GM23338 (cell line): Measurements from ENCODE around the gene TRIM23. TPM values are rescaled to one million over a fixed set of nuclear protein-coding genes. Genes with fewer than 3 reads are reported as not detected.

ENCODE experiments used
- ATAC-seq: fragments of 200-7000 bp; cut with Tn5 transposase; 3 replicates; pipeline ENCODE4 v1.9.1; 2020
- DNase-seq: peaks from one replicate; pipeline ENCODE4 v3.0.0-alpha.2; 2015; ENCODE audit warnings: low spot score
- H2AFZ ChIP-seq: fragments of 200-600 bp; sonication (generic); 2 replicates; pipeline ENCODE4 v1.8.0; 2016; ENCODE audit warnings: antibody characterized with exemption, mild to moderate bottlenecking, moderate library complexity
- H3F3A ChIP-seq: fragments of 200-600 bp; sonication (generic); replicated peaks from 2 replicates; pipeline ENCODE4 v1.8.0; 2017; ENCODE audit warnings: antibody characterized with exemption, mixed run types, low read depth
- H3K27ac ChIP-seq: fragments of 200-600 bp; sonication (generic); 2 replicates; pipeline ENCODE4 v1.6.1; 2016; ENCODE audit warnings: low read depth
- H3K27me3 ChIP-seq: fragments of 200-600 bp; sonication (generic); 2 replicates; pipeline ENCODE4 v1.8.0; 2016; ENCODE audit warnings: mild to moderate bottlenecking, mixed run types, moderate library complexity; ENCODE audit not compliant: insufficient read depth
- H3K36me3 ChIP-seq: fragments of 200-600 bp; sonication (generic); 2 replicates; pipeline ENCODE4 v1.8.0; 2016; ENCODE audit warnings: mild to moderate bottlenecking; ENCODE audit not compliant: insufficient read depth
- H3K4me1 ChIP-seq: fragments of 200-600 bp; sonication (generic); 2 replicates; pipeline ENCODE4 v1.8.0; 2016; ENCODE audit warnings: mild to moderate bottlenecking, moderate library complexity; ENCODE audit not compliant: insufficient read depth
- H3K4me2 ChIP-seq: fragments of 200-600 bp; sonication (generic); 2 replicates; pipeline ENCODE4 v1.7.1; 2017; ENCODE audit warnings: mixed run types
- H3K4me3 ChIP-seq: fragments of 200-600 bp; sonication (generic); 2 replicates; pipeline ENCODE4 v1.6.1; 2016; ENCODE audit warnings: mixed run types
- H3K79me2 ChIP-seq: fragments of 200-600 bp; sonication (generic); replicated peaks from 2 replicates; pipeline ENCODE4 v1.8.0; 2017; ENCODE audit warnings: mild to moderate bottlenecking; ENCODE audit not compliant: insufficient read depth
- H3K9me2 ChIP-seq: fragments of 200-600 bp; sonication (generic); 2 replicates; pipeline ENCODE4 v1.8.0; 2017; ENCODE audit not compliant: insufficient read depth
- H4K20me1 ChIP-seq: fragments of 200-600 bp; sonication (generic); replicated peaks from 2 replicates; pipeline ENCODE4 v1.8.0; 2017; ENCODE audit warnings: mild to moderate bottlenecking; ENCODE audit not compliant: insufficient read depth
- H3K27ac Mint-ChIP-seq: 2 replicates; pipeline ENCODE4 v1.8.0; 2020; ENCODE audit warnings: inconsistent platforms, mild to moderate bottlenecking, moderate library complexity, mixed read lengths
- H3K27me3 Mint-ChIP-seq: 3 replicates; pipeline ENCODE4 v1.8.0; 2022; ENCODE audit warnings: low read depth, mild to moderate bottlenecking, moderate library complexity, mixed read lengths, inconsistent platforms; ENCODE audit not compliant: insufficient read depth, poor library complexity
- H3K36me3 Mint-ChIP-seq: 3 replicates; pipeline ENCODE4 v1.8.0; 2021; ENCODE audit warnings: low read depth, mild to moderate bottlenecking, inconsistent platforms, moderate library complexity, mixed read lengths
- H3K4me1 Mint-ChIP-seq: 3 replicates; pipeline ENCODE4 v1.8.0; 2020; ENCODE audit warnings: mild to moderate bottlenecking, inconsistent platforms, mixed read lengths
- H3K4me3 Mint-ChIP-seq: 3 replicates; pipeline ENCODE4 v1.8.0; 2021; ENCODE audit warnings: moderate library complexity, mild to moderate bottlenecking, inconsistent platforms, mixed read lengths
- H3K9me3 Mint-ChIP-seq: 3 replicates; pipeline ENCODE4 v1.8.0; 2020; ENCODE audit warnings: moderate library complexity, mild to moderate bottlenecking, inconsistent platforms, mixed read lengths
- CREB1 ChIP-seq: fragments of 250-450 bp; sonication (Bioruptor Pico); IDR thresholded peaks from 2 replicates; pipeline ENCODE4 v1.5.0; 2020; ENCODE audit warnings: low read depth, mild to moderate bottlenecking, moderate library complexity
- CTCF ChIP-seq, 2 experiments: fragments of 200-600 bp in 1 of 2; sonication (generic) in 1 of 2; conservative IDR thresholded peaks; 2 replicates each; pipeline versions ENCODE4 v1.5.1 to v1.6.1; 2016 to 2017; ENCODE audit warnings: antibody characterized with exemption in 2 of 2, low read depth in 2 of 2, mild to moderate bottlenecking in 2 of 2, moderate library complexity in 1 of 2
- EZH2 ChIP-seq: fragments of 200-600 bp; sonication (generic); IDR thresholded peaks from one replicate; pipeline ENCODE4 v1.8.0; 2017; ENCODE audit warnings: antibody characterized with exemption, mild to moderate bottlenecking, low read depth; ENCODE audit not compliant: unreplicated experiment
- EZH2phosphoT487 ChIP-seq: fragments of 200-600 bp; sonication (generic); IDR thresholded peaks from one replicate; pipeline ENCODE4 v1.8.1; 2018; ENCODE audit warnings: antibody characterized with exemption; ENCODE audit not compliant: unreplicated experiment
- JUNB ChIP-seq: IDR thresholded peaks from one replicate; pipeline ENCODE4 v1.6.1; 2016; ENCODE audit warnings: antibody characterized with exemption; ENCODE audit not compliant: unreplicated experiment
- NANOG ChIP-seq: IDR thresholded peaks from 2 replicates; pipeline ENCODE4 v1.6.1; 2016; ENCODE audit warnings: antibody characterized with exemption, borderline replicate concordance
- POLR2AphosphoS5 ChIP-seq: IDR thresholded peaks from 2 replicates; pipeline ENCODE4 v1.6.1; 2016; ENCODE audit warnings: antibody characterized with exemption, low read depth
- STAT1 ChIP-seq: IDR thresholded peaks from one replicate; pipeline ENCODE4 v1.6.1; 2016; ENCODE audit warnings: antibody characterized with exemption; ENCODE audit not compliant: unreplicated experiment
- ZNF114 ChIP-seq: fragments of 250-450 bp; sonication (Bioruptor Pico); IDR thresholded peaks from 2 replicates; pipeline ENCODE4 v1.5.0; 2020; ENCODE audit warnings: mild to moderate bottlenecking, moderate library complexity
- ZNF331 ChIP-seq: fragments of 250-450 bp; sonication (Bioruptor Pico); IDR thresholded peaks from 2 replicates; pipeline ENCODE4 v1.5.0; 2020; ENCODE audit warnings: low read depth, mild to moderate bottlenecking, moderate library complexity
- ZNF462 ChIP-seq: fragments of 250-450 bp; sonication (Bioruptor Pico); IDR thresholded peaks from 2 replicates; pipeline ENCODE4 v1.5.0; 2020; ENCODE audit warnings: mild to moderate bottlenecking, moderate library complexity
- polyA plus RNA-seq: library from polyadenylated mRNA; unstranded; fragments of >200 nt; fragmentation: Nextera tagmentation; extraction: Ambion mirVana; gene quantifications from 2 replicates; pipeline ENCODE4 v1.2.1, GENCODE V29; 2016
- total RNA-seq: library from RNA; depleted of rRNA; stranded (reverse); fragments of >200 nt; shearing (Covaris generic); gene quantifications from 2 replicates; pipeline ENCODE4 v1.2.3, GENCODE V29; 2014
- TF ChIP-seq, protein P1 (sequence below): IDR thresholded peaks from one replicate; pipeline ENCODE4 v1.6.1; 2018; ENCODE audit warnings: antibody characterized with exemption; ENCODE audit not compliant: unreplicated experiment
- TF ChIP-seq, protein P2 (sequence below): IDR thresholded peaks from 2 replicates; pipeline ENCODE4 v1.6.1; 2016; ENCODE audit warnings: antibody characterized with exemption

Gene TRIM23
- total and polyA plus RNA-seq, 2 experiments from 2014 or later: 5.4 to 10.4 TPM

GRCh38 chr5:65646938-65647337 lies 22.8 kb upstream of the TRIM23 start:
- Histone ChIP-seq H4K20me1 (no peaks in the 10 kb centered on the region), H3K79me2 (no peaks in the 10 kb centered on the region), H3F3A (no peaks in the 10 kb centered on the region), H2AFZ (no peak overlapping the region), H3K4me1 (peaks cover 15% of the 10 kb centered on the region), H3K36me3 (no peaks in the 10 kb centered on the region; the same call in 1 of the 2 replicates), H3K4me2 (no peak overlapping the region), H3K27me3 (no peaks in the 10 kb centered on the region), H3K4me3 (no peak overlapping the region), H3K27ac (no peak overlapping the region), H3K9me2 (no peaks in the 10 kb centered on the region)
- Mint-ChIP-seq H3K27me3 (peaks cover 4% of the 10 kb centered on the region), H3K36me3 (no peaks in the 10 kb centered on the region), H3K9me3 (no peaks in the 10 kb centered on the region), H3K4me1 (peaks cover 11% of the 10 kb centered on the region), H3K27ac (peak overlapping the region; percentile 13; the same call in 1 of the 2 replicates), H3K4me3 (no peak overlapping the region)
- no peak for ATAC-seq
- no peak for TF ChIP-seq CREB1
- no peak for TF ChIP-seq JUNB
- no peak for TF ChIP-seq STAT1
- TF ChIP-seq EZH2phosphoT487: no peak
- no peak for TF ChIP-seq EZH2
- TF ChIP-seq ZNF462 (CRISPR knock-in tag): no peak
- no peak for TF ChIP-seq ZNF331 (CRISPR knock-in tag)
- TF ChIP-seq, protein P1, sequence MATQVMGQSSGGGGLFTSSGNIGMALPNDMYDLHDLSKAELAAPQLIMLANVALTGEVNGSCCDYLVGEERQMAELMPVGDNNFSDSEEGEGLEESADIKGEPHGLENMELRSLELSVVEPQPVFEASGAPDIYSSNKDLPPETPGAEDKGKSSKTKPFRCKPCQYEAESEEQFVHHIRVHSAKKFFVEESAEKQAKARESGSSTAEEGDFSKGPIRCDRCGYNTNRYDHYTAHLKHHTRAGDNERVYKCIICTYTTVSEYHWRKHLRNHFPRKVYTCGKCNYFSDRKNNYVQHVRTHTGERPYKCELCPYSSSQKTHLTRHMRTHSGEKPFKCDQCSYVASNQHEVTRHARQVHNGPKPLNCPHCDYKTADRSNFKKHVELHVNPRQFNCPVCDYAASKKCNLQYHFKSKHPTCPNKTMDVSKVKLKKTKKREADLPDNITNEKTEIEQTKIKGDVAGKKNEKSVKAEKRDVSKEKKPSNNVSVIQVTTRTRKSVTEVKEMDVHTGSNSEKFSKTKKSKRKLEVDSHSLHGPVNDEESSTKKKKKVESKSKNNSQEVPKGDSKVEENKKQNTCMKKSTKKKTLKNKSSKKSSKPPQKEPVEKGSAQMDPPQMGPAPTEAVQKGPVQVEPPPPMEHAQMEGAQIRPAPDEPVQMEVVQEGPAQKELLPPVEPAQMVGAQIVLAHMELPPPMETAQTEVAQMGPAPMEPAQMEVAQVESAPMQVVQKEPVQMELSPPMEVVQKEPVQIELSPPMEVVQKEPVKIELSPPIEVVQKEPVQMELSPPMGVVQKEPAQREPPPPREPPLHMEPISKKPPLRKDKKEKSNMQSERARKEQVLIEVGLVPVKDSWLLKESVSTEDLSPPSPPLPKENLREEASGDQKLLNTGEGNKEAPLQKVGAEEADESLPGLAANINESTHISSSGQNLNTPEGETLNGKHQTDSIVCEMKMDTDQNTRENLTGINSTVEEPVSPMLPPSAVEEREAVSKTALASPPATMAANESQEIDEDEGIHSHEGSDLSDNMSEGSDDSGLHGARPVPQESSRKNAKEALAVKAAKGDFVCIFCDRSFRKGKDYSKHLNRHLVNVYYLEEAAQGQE: no peak
- TF ChIP-seq CTCF (conservative IDR thresholded peaks at IDR 0.05; ENCODE audit: low read depth in 2 of 2): no peak
- no peak for TF ChIP-seq ZNF114
- TF ChIP-seq POLR2AphosphoS5: no peak
- TF ChIP-seq, protein P2, sequence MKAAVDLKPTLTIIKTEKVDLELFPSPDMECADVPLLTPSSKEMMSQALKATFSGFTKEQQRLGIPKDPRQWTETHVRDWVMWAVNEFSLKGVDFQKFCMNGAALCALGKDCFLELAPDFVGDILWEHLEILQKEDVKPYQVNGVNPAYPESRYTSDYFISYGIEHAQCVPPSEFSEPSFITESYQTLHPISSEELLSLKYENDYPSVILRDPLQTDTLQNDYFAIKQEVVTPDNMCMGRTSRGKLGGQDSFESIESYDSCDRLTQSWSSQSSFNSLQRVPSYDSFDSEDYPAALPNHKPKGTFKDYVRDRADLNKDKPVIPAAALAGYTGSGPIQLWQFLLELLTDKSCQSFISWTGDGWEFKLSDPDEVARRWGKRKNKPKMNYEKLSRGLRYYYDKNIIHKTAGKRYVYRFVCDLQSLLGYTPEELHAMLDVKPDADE: no peak
- no peak for TF ChIP-seq NANOG
- no peak for DNase-seq
